Measurements from ENCODE around the gene GPR3. TPM values are rescaled to one million over a fixed set of nuclear protein-coding genes. Genes with fewer than 3 reads are reported as not detected.
A peak's percentile ranks its signal among the peaks of the same experiment; 100 is the strongest.

Gene GPR3
- total and polyA plus RNA-seq, 2 of the 13 experiments (the other 11 are each of a cell fraction or from before 2014, with no cell fraction given) = 1.00 to 2.6 TPM

DNA sequence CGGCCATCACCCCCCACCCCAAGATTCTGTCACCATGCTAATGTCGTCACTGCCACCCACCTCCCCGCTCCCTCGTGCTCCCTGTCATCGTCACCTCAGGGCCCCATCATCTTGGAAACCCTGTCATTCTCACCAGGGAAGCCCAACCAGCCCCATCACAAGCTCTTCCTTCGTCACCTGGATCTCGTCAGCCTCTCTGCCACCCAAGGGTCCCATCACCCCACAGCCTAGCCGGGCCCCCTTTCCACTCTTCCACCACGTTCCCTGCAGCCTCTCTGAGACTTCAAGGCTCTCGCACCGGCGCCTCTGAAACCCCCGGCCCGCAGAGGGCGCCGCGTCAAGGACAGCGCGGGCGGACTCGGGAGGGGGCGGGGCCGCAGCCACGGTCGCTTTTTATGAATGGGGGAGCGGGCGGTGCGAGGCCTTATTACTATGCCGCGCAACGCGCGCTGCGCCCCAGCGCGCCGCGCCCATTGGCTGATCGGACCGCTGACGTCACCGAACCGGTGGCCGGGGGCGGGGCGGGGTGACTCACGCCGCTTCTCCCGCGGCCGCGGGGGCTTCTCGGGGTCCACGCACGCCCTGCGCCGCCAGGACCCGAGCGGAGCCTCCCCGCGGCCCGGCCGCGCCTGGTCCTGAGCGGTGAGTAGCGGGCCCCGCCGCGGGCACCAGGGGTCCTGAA, at the start of gene GPR3 (continued):
- TF ChIP-seq, protein P1, sequence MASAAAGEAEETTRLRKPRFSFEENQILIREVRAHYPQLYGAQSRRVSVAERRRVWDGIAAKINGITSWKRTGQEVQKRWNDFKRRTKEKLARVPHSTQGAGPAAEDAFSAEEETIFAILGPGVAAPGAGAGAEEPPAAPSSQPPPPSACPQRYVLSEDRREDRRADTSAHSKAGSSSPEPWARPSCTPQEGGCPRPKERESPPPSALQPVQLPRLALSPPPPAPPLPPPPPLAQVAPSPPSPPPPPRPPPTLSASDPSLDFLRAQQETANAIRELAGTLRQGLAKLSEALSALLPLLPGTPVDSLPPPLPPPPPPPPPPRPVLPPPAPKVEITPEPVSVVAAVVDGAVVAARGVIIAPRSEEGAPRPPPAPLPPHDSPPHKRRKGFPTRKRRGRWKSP (CRISPR knock-in tag; IDR thresholded peaks at IDR 0.05) = peak; percentile 71; the same call in 1 of the 2 replicates
- TF ChIP-seq GLI4 (CRISPR knock-in tag; IDR thresholded peaks at IDR 0.05; ENCODE audit: borderline replicate concordance) (no peak), ZNF724P (CRISPR knock-in tag; IDR thresholded peaks at IDR 0.05; ENCODE audit: borderline replicate concordance) (no peak), SSRP1 (CRISPR knock-in tag; IDR thresholded peaks at IDR 0.05) (no peak), ZKSCAN8 (CRISPR knock-in tag; IDR thresholded peaks at IDR 0.05; ENCODE audit: borderline replicate concordance) (no peak), STAG1 (CRISPR knock-in tag; IDR thresholded peaks at IDR 0.05) (peak; percentile 24; the same call in 1 of the 2 replicates), PHF5A (CRISPR knock-in tag; IDR thresholded peaks at IDR 0.05; ENCODE audit: low read depth, unreplicated experiment) (no peak), YY1 (IDR thresholded peaks at IDR 0.05; ENCODE audit: insufficient read depth, insufficient replicate concordance, low read depth, low read length) (no peak), ZFP41 (CRISPR knock-in tag; IDR thresholded peaks at IDR 0.05; ENCODE audit: borderline replicate concordance) (0 out of 2 replicates have a peak, but pooled peaks have one; percentile 81), MYC (CRISPR knock-in tag; IDR thresholded peaks at IDR 0.05; ENCODE audit: borderline replicate concordance) (peak; percentile 45; the same call in 1 of the 2 replicates), GABPB1 (CRISPR knock-in tag; IDR thresholded peaks at IDR 0.05) (peak; percentile 64; the same call in 1 of the 2 replicates), ZFX (CRISPR knock-in tag; IDR thresholded peaks at IDR 0.05; ENCODE audit: low read depth) (peak; percentile 68), JDP2 (CRISPR knock-in tag; IDR thresholded peaks at IDR 0.05; ENCODE audit: borderline replicate concordance) (no peak)
- TF ChIP-seq, protein P2, sequence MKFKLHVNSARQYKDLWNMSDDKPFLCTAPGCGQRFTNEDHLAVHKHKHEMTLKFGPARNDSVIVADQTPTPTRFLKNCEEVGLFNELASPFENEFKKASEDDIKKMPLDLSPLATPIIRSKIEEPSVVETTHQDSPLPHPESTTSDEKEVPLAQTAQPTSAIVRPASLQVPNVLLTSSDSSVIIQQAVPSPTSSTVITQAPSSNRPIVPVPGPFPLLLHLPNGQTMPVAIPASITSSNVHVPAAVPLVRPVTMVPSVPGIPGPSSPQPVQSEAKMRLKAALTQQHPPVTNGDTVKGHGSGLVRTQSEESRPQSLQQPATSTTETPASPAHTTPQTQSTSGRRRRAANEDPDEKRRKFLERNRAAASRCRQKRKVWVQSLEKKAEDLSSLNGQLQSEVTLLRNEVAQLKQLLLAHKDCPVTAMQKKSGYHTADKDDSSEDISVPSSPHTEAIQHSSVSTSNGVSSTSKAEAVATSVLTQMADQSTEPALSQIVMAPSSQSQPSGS (CRISPR knock-in tag; IDR thresholded peaks at IDR 0.05) = peak; percentile 53
- TF ChIP-seq, protein P3, sequence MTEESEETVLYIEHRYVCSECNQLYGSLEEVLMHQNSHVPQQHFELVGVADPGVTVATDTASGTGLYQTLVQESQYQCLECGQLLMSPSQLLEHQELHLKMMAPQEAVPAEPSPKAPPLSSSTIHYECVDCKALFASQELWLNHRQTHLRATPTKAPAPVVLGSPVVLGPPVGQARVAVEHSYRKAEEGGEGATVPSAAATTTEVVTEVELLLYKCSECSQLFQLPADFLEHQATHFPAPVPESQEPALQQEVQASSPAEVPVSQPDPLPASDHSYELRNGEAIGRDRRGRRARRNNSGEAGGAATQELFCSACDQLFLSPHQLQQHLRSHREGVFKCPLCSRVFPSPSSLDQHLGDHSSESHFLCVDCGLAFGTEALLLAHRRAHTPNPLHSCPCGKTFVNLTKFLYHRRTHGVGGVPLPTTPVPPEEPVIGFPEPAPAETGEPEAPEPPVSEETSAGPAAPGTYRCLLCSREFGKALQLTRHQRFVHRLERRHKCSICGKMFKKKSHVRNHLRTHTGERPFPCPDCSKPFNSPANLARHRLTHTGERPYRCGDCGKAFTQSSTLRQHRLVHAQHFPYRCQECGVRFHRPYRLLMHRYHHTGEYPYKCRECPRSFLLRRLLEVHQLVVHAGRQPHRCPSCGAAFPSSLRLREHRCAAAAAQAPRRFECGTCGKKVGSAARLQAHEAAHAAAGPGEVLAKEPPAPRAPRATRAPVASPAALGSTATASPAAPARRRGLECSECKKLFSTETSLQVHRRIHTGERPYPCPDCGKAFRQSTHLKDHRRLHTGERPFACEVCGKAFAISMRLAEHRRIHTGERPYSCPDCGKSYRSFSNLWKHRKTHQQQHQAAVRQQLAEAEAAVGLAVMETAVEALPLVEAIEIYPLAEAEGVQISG (CRISPR knock-in tag; IDR thresholded peaks at IDR 0.05) = peak; percentile 89
- TF ChIP-seq, protein P4, sequence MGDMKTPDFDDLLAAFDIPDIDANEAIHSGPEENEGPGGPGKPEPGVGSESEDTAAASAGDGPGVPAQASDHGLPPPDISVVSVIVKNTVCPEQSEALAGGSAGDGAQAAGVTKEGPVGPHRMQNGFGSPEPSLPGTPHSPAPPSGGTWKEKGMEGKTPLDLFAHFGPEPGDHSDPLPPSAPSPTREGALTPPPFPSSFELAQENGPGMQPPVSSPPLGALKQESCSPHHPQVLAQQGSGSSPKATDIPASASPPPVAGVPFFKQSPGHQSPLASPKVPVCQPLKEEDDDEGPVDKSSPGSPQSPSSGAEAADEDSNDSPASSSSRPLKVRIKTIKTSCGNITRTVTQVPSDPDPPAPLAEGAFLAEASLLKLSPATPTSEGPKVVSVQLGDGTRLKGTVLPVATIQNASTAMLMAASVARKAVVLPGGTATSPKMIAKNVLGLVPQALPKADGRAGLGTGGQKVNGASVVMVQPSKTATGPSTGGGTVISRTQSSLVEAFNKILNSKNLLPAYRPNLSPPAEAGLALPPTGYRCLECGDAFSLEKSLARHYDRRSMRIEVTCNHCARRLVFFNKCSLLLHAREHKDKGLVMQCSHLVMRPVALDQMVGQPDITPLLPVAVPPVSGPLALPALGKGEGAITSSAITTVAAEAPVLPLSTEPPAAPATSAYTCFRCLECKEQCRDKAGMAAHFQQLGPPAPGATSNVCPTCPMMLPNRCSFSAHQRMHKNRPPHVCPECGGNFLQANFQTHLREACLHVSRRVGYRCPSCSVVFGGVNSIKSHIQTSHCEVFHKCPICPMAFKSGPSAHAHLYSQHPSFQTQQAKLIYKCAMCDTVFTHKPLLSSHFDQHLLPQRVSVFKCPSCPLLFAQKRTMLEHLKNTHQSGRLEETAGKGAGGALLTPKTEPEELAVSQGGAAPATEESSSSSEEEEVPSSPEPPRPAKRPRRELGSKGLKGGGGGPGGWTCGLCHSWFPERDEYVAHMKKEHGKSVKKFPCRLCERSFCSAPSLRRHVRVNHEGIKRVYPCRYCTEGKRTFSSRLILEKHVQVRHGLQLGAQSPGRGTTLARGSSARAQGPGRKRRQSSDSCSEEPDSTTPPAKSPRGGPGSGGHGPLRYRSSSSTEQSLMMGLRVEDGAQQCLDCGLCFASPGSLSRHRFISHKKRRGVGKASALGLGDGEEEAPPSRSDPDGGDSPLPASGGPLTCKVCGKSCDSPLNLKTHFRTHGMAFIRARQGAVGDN (CRISPR knock-in tag; IDR thresholded peaks at IDR 0.05) = peak; percentile 84
- TF ChIP-seq, protein P5, sequence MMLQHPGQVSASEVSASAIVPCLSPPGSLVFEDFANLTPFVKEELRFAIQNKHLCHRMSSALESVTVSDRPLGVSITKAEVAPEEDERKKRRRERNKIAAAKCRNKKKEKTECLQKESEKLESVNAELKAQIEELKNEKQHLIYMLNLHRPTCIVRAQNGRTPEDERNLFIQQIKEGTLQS (CRISPR knock-in tag; IDR thresholded peaks at IDR 0.05) = peak; percentile 41; the same call in 1 of the 2 replicates
